GM19193 (cell line): ENCODE data around the gene MRPL52.
A peak's percentile ranks its signal among the peaks of the same experiment; 100 is the strongest.

Experiments used
- POLR2A ChIP-seq: IDR thresholded peaks from 4 replicates; pipeline ENCODE4 v1.6.1; 2011; ENCODE audit not compliant: insufficient read depth, insufficient read length; ENCODE audit errors: extremely low read depth

Gene MRPL52

GRCh38 chr14:22864979-22865378 is 35.3 kb downstream of the MRPL52 start:
- no peak for TF ChIP-seq POLR2A

DNA sequence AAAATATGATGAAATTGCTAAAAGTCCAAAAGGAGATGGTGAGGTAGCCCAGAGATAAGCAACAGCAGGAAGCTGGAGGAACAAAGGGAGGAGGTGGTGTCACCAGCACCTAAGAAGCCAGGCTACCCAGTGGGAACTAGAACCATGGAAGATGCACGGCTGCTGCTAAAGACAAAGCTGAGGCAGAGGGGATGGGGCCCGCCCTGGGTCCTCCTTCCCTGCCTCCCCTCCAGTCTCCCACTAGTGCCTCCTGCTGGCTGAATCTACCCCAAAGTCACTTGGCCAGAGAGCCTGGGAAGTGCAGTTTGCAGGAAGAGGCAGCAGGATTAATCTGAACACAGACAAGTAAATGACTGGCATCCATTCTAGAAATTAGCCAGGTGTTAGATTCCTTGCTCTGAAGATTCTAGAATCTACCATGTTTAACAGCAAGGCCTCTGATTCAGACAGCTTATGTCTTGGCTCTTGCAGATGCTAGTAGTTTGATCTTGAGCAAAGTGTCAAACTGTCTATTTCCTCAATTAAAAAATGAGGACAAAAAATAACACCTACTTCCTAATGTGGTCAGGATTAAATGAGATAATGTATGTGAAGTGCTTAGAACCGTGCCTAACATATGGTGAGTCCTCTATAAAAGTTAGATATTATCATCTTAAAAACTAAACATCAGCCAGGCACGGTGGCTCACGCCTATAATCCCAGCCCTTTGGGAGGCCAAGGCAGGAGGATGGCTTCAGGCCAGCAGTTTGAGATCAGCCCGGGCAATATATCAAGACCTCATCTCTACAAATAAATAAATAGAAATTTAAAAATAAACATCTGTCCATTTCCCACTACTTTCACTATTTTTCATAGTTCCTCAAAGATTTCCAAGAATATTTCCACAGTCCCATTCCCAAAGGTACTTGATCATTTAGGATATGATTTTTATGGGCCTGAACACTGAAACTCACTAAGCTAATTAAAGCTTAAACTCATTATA is 36.0 kb downstream of the MRPL52 start:
- no peak for TF ChIP-seq POLR2A

- TF ChIP-seq POLR2A = no peak
These were observed 37.2 kb downstream of the MRPL52 start for GRCh38 chr14:22866874-22867273.

DNA sequence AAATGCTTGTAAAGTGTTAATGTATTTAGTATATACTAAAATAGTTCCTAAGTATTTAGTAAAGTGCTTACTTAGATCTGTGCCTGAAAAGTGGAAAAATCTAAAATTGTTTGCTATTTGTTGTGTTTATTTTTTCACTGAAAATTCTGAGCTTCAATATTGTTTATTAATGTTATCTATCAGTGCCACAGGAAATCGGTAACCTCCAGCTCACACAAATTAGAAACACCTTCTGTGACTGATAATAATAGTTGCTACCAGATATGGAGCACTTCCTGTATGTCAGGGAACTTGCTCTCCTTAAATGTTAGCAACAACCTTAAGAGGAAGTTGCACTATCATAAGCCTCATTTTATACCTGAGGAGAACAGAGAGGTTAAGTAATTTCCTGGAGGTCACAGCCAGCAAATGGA is 41.1 kb downstream of the MRPL52 start:
- no peak for TF ChIP-seq POLR2A

DNA sequence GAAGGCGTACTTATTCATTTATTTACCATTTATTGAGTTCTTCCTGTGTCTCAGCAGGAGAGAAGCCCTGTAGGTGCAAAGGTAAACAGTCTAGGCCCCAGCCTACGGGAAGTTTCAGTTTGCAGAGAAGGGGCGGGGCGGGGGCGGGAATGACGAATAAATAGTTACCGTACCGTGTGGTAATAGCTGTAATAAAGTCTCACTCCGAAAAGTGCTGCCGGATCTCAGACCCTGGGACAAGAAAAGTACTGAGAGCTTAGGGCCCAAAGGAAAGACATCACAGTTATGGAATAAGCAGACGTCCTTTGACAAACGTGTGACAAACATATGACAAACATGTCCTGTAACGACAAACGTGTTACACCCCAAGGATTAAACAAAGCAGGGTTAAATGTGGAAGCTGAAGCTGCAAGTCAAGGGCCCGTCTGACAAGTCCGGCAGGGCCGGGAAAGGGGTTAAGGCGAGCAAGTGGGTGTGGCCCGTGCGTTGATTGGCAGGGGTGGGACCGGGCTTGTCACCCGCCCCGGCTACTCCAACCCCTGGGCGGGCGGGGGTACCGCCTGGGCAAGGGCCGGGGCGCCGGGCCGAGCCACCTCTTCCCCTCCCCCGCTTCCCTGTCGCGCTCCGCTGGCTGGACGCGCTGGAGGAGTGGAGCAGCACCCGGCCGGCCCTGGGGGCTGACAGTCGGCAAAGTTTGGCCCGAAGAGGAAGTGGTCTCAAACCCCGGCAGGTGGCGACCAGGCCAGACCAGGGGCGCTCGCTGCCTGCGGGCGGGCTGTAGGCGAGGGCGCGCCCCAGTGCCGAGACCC is 41.7 kb downstream of the MRPL52 start, which contains the start of gene LRP10:
TSS of gene LRP10 (plus strand) at position 517 of the 809 bp plus-strand sequence. CDS start 564 bp downstream, outside the sequence.
- TF ChIP-seq POLR2A = peak; percentile 71

- TF ChIP-seq POLR2A = peak; percentile 11
These were observed 42.5 kb downstream of the MRPL52 start for GRCh38 chr14:22872033-22872832.

DNA sequence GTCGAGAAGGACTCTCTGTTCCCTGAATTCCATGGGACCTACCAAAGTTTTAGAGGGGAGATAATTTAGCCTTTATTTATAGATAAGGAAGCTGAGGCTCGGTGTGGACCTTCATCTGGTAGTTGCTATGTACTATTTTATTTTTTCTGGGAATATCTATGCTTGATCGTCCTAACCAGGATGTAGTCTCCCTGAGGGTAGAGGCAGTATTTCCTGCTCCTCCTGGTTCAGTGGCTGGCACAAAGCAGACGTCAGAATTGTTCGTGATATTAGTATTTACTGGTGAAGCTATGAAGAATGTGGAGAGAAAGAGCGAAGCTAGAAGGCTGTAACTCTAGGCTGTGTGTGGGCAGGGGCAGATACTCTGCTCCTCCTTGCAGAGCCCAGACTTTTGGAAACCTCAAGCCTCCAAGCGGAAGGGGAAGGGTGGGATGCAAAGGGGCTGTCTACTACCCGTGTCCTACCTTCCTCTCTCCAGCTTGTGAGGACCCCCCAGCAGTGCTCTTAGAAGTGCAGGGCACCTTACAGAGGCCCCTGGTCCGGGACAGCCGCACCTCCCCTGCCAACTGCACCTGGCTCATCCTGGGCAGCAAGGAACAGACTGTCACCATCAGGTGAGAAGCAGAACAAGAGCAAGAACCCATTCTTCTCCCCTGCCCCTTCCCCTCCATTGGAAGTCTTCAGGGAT is 43.3 kb downstream of the MRPL52 start:
- no peak for TF ChIP-seq POLR2A

DNA sequence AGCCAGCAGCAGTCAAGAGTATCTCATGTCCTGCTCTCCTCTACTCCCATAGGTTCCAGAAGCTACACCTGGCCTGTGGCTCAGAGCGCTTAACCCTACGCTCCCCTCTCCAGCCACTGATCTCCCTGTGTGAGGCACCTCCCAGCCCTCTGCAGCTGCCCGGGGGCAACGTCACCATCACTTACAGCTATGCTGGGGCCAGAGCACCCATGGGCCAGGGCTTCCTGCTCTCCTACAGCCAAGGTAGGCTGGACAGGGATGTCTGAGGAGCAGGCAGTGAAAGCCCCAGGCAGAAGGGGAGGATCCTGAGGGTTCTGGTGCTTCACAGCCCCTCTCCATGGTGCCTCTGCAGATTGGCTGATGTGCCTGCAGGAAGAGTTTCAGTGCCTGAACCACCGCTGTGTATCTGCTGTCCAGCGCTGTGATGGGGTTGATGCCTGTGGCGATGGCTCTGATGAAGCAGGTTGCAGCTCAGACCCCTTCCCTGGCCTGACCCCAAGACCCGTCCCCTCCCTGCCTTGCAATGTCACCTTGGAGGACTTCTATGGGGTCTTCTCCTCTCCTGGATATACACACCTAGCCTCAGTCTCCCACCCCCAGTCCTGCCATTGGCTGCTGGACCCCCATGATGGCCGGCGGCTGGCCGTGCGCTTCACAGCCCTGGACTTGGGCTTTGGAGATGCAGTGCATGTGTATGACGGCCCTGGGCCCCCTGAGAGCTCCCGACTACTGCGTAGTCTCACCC is 45.5 kb downstream of the MRPL52 start:
- no peak for TF ChIP-seq POLR2A

DNA sequence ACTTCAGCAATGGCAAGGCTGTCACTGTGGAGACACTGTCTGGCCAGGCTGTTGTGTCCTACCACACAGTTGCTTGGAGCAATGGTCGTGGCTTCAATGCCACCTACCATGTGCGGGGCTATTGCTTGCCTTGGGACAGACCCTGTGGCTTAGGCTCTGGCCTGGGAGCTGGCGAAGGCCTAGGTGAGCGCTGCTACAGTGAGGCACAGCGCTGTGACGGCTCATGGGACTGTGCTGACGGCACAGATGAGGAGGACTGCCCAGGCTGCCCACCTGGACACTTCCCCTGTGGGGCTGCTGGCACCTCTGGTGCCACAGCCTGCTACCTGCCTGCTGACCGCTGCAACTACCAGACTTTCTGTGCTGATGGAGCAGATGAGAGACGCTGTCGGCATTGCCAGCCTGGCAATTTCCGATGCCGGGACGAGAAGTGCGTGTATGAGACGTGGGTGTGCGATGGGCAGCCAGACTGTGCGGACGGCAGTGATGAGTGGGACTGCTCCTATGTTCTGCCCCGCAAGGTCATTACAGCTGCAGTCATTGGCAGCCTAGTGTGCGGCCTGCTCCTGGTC is 46.1 kb downstream of the MRPL52 start:
- TF ChIP-seq POLR2A = no peak

GRCh38 chr14:22877000-22877501 is 47.4 kb downstream of the MRPL52 start:
- TF ChIP-seq POLR2A = no peak

DNA sequence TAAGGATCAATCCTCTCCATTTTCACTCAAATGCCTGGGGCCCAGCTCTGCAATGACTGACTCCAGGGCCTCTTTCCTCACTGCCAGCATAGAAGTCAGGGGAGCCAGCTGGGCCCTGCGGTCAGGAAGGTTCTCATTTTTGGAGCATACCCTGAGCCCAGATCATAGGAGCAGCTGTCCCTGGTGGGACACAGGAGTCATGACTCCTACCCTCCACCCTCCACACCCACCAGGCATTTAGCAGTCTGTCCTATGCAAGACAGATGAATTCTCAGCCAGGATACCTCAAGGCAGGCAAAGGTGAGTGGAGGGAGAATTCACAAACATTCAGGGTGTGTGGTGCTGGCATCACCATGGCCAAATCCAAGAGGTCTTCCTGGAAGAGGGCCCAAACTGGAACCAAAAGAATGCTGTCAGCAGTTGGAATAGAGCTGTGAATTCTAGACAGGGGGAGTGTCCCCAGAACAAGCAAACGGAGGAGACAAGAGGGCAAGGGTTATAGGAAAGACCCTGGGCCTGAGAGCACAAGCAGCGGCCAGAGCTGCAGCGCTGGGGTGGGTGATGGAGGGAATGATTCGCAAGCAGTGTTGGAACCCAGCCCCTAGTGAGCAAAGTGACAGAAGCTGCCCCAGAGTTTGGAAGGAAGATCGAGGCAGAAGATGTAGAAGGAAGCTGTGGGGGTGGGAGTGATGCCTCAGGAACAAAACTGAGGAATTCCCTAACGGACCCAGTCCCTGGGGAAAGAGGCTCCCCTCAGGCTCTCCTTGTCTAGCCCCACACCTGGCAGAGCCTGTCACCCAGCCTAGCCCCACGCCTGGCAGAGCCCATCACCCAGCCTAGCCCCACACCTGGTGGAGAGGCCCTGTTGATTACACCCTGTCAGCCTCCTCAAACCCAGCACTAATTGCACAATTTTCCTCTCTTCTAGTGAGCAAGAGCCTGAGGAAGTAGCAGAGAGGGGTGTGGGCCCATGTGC is 48.9 kb downstream of the MRPL52 start:
- TF ChIP-seq POLR2A = no peak

DNA sequence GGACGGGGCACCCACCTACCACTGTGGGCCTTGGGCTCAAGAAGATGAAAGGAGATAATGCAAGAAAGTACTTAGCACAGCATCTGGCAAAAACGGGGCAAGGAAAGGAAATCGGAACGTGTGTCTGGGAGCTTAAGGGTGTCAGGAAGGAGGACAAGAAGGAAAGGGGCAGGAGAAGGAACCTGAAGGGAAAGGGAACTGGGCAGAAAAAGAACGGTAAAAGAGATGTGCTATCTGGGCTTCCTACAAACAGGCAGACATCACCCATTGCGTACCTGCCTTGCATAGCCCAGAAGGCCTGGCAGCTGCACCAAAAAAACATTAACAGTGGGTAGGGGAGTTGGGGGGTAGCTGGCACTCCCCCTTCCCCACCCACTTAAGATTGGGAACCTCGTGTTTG is 52.4 kb downstream of the MRPL52 start:
- peak; percentile 10 for TF ChIP-seq POLR2A
